K562 (cell line): Measurements from ENCODE around the gene CHST12. TPM values are rescaled to one million over a fixed set of nuclear protein-coding genes. Genes with fewer than 3 reads are reported as not detected.
A peak's percentile ranks its signal among the peaks of the same experiment; 100 is the strongest.

Source experiments
- ATAC-seq: fragments of 200-7000 bp; cut with Tn5 transposase; 3 replicates; pipeline ENCODE4 v1.9.1; 2020; ENCODE audit warnings: moderate library complexity
- BruUV-seq: library from RNA; stranded (reverse); fragments of 400-500 nt; replicated peaks from 2 replicates; lab custom pipeline; 2021; lab: Mats Ljungman, UMichigan
- CTCF ChIA-PET: fragments of 300-600 bp; formaldehyde crosslinking; extraction: SDS; loops from one replicate; lab custom pipeline; 2021; ENCODE audit warnings: low intra/inter-chr PET ratio; lab: Yijun Ruan, JAX
- POLR2A ChIA-PET: fragments of 300-600, 350-650 bp; sonication (Branson Sonifier 250); formaldehyde crosslinking; extraction: SDS; loops from one replicate; lab custom pipeline; 2021; ENCODE audit warnings: antibody characterized with exemption, inconsistent platforms; lab: Yijun Ruan, JAX
- DNase-seq, 4 experiments: peaks; one replicate each; pipeline versions ENCODE4 v3.0.0 to v3.0.0-alpha.2; 2011 to 2018; ENCODE audit warnings: low spot score in 3 of 4, mixed read lengths in 3 of 4; ENCODE audit errors: extremely low read depth in 1 of 4
- FAIRE-seq: peaks from 2 replicates; lab custom pipeline; 2011; peaks lifted over from hg19 to GRCh38; lab: Jason Lieb, UNC
- H2AFZ ChIP-seq: 2 replicates; pipeline ENCODE4 v1.6.0; 2011; ENCODE audit warnings: low read depth, low read length, control low read depth, inconsistent platforms
- H3K27ac ChIP-seq: fragments of 200-600 bp; 3 replicates; pipeline ENCODE4 v1.8.0; 2011; ENCODE audit warnings: low read depth, mild to moderate bottlenecking, control low read depth, inconsistent platforms, low read length, moderate library complexity, mixed read lengths; ENCODE audit errors: extremely low read depth
- H3K27me3 ChIP-seq, 2 experiments: fragments of 300-600 bp in 1 of 2; 2 replicates in 1 of 2; 3 replicates in 1 of 2; pipeline versions ENCODE4 v1.6.0 to v1.8.0; 2011; ENCODE audit warnings: inconsistent platforms in 2 of 2, low read length in 2 of 2, mild to moderate bottlenecking in 1 of 2, mixed read lengths in 1 of 2, moderate library complexity in 1 of 2; ENCODE audit not compliant: control insufficient read depth in 2 of 2, insufficient read depth in 2 of 2
- H3K36me3 ChIP-seq: fragments of 300-600 bp; 3 replicates; pipeline ENCODE4 v1.8.0; 2011; ENCODE audit warnings: mild to moderate bottlenecking, low read length, inconsistent platforms; ENCODE audit not compliant: control insufficient read depth, insufficient read depth
- H3K4me1 ChIP-seq, 2 experiments: fragments of 200-600 bp in 1 of 2; replicated peaks in 1 of 2; 2 replicates in 1 of 2; 3 replicates in 1 of 2; pipeline versions ENCODE4 v1.5.1 to v1.8.0; 2011; ENCODE audit warnings: inconsistent platforms in 2 of 2, low read length in 2 of 2, mild to moderate bottlenecking in 1 of 2, mixed read lengths in 1 of 2, moderate library complexity in 1 of 2; ENCODE audit not compliant: control insufficient read depth in 2 of 2, insufficient read depth in 2 of 2
- H3K4me2 ChIP-seq: 2 replicates; pipeline ENCODE4 v1.6.1; 2011; ENCODE audit warnings: low read length, control low read depth, inconsistent platforms, mixed read lengths; ENCODE audit not compliant: insufficient read depth
- H3K4me3 ChIP-seq: fragments of 200-600 bp; sonication (generic), shearing (Covaris generic); 2 replicates; pipeline ENCODE4 v1.5.1; 2016; ENCODE audit warnings: control low read depth, inconsistent platforms
- H3K79me2 ChIP-seq: fragments of 200-600 bp; 3 replicates; pipeline ENCODE4 v1.8.0; 2011; ENCODE audit warnings: low read length, inconsistent platforms; ENCODE audit not compliant: control insufficient read depth, insufficient read depth
- H3K9ac ChIP-seq, 2 experiments: 2 replicates each; pipeline versions ENCODE4 v1.6.0 to v1.6.1; 2011; ENCODE audit warnings: low read depth in 2 of 2, low read length in 2 of 2, control low read depth in 1 of 2, inconsistent platforms in 1 of 2, mild to moderate bottlenecking in 1 of 2, mixed read lengths in 1 of 2; ENCODE audit not compliant: insufficient read depth in 1 of 2
- H3K9me1 ChIP-seq: one replicate; pipeline ENCODE4 v1.6.0; 2011; ENCODE audit warnings: inconsistent platforms, mild to moderate bottlenecking, low read length, moderate library complexity; ENCODE audit not compliant: control insufficient read depth, insufficient read depth
- H3K9me3 ChIP-seq: replicated peaks from 2 replicates; pipeline ENCODE4 v1.5.1; 2011; ENCODE audit warnings: low read depth, low read length, inconsistent platforms; ENCODE audit not compliant: control insufficient read depth, insufficient read depth
- H4K20me1 ChIP-seq: replicated peaks from 2 replicates; pipeline ENCODE4 v1.6.1; 2011; ENCODE audit warnings: low read length, inconsistent platforms, mixed read lengths; ENCODE audit not compliant: control insufficient read depth, insufficient read depth
- FOXJ2 ChIP-seq: fragments of 200-800 bp; sonication (Bioruptor generic); IDR thresholded peaks from 2 replicates; pipeline ENCODE4 v1.6.1; 2016; ENCODE audit warnings: missing genetic modification characterization, missing compliant biosample characterization
- KLF16 ChIP-seq: IDR thresholded peaks from 2 replicates; pipeline ENCODE4 v1.6.1; 2016; ENCODE audit warnings: antibody characterized with exemption
- NR2C2 ChIP-seq, 2 experiments: fragments of 200-800 bp in 1 of 2; sonication (Bioruptor generic) in 1 of 2; sonication (generic) in 1 of 2; formaldehyde crosslinking in 1 of 2; IDR thresholded peaks; 2 replicates each; pipeline versions ENCODE4 v1.6.1 to v1.8.0; 2016 to 2022; ENCODE audit warnings: mild to moderate bottlenecking in 1 of 2, missing compliant biosample characterization in 1 of 2, missing genetic modification characterization in 1 of 2, missing genetic modification reagents in 1 of 2
- SAP30 ChIP-seq: fragments of 200-600 bp; sonication (generic); IDR thresholded peaks from 2 replicates; pipeline ENCODE4 v1.6.1; 2012; ENCODE audit warnings: borderline replicate concordance, low read depth, mild to moderate bottlenecking, moderate library complexity, low read length, control low read depth, inconsistent platforms; ENCODE audit not compliant: insufficient read depth, poor library complexity, severe bottlenecking
- SMAD1 ChIP-seq: fragments of 150-350 bp; IDR thresholded peaks from 2 replicates; pipeline ENCODE4 v1.6.1; 2014; ENCODE audit warnings: low read length, low read depth; ENCODE audit not compliant: partially characterized antibody
- THRAP3 ChIP-seq: fragments of 450-650 bp; IDR thresholded peaks from 2 replicates; pipeline ENCODE4 v1.6.1; 2016; ENCODE audit warnings: mild to moderate bottlenecking, inconsistent platforms, borderline replicate concordance
- U2AF1 ChIP-seq: fragments of 200-400 bp; formaldehyde crosslinking; optimal IDR thresholded peaks from 2 replicates; pipeline ENCODE3; 2017; ENCODE audit warnings: mild to moderate bottlenecking, low read depth, low read length, moderate library complexity
- ZNF212 ChIP-seq: fragments of 450-650 bp; formaldehyde crosslinking; IDR thresholded peaks from 2 replicates; pipeline ENCODE4 v1.4.0; 2020; ENCODE audit warnings: mild to moderate bottlenecking
- ZNF785 ChIP-seq: fragments of 250-450 bp; sonication (Bioruptor Pico); IDR thresholded peaks from 2 replicates; pipeline ENCODE4 v1.4.0; 2020; ENCODE audit warnings: mild to moderate bottlenecking
- WGBS: fragments of 100-300 bp; shearing (Covaris generic); methylation state at CpG from one replicate; pipeline ENCODE4 v1.1.6; 2016; ENCODE audit warnings: low coverage, mixed read lengths; ENCODE audit not compliant: insufficient coverage; ENCODE audit errors: missing lambda C conversion rate; 5-methylcytosine and 5-hydroxymethylcytosine counted together
- in situ Hi-C: fragments of 300-500 bp; cut with MboI; formaldehyde crosslinking; loops from 4 replicates; pipeline ENCODE4 v1.15.0; 2018; ENCODE audit warnings: inconsistent platforms, mixed read lengths
- intact Hi-C: fragments of 100-400 bp; cut with micrococcal nuclease; formaldehyde crosslinking; loops from 2 replicates; pipeline ENCODE4 v1.14.2; 2022
- polyA plus RNA-seq, 8 experiments: library from polyadenylated mRNA; depleted of rRNA in 4 of 8; stranded (reverse) in 5 of 8; unstranded in 3 of 8; fragments of >200 nt; fragmentation: Nextera tagmentation in 2 of 8; fragmentation: Illumina TruSeq in 1 of 8; extraction: Ambion mirVana in 2 of 8; extraction: Trizol in 1 of 8; gene quantifications; 2 replicates each; pipeline versions ENCODE4 v1.2.1 to v1.2.3, GENCODE V29; 2011 to 2014; ENCODE audit warnings: inconsistent platforms in 1 of 8, missing spikeins in 1 of 8
- total RNA-seq, 7 experiments: library from RNA; depleted of rRNA in 6 of 7; stranded (reverse); fragments of >200 nt in 6 of 7; fragmentation: Illumina TruSeq in 2 of 7; extraction: Trizol in 2 of 7; gene quantifications; 2 replicates each; pipeline versions ENCODE4 v1.2.1 to v1.2.3, GENCODE V29; 2011 to 2021; ENCODE audit warnings: low replicate concordance in 1 of 7
- TF ChIP-seq, protein P1 (sequence below): fragments of 250-450 bp; sonication (Bioruptor Pico); IDR thresholded peaks from 2 replicates; pipeline ENCODE4 v1.4.0; 2020; ENCODE audit warnings: mild to moderate bottlenecking, moderate library complexity
- TF ChIP-seq, protein P2 (sequence below): fragments of 450-650 bp; formaldehyde crosslinking; IDR thresholded peaks from 2 replicates; pipeline ENCODE4 v1.4.0; 2022; ENCODE audit warnings: missing genetic modification characterization

CHST12 gene
- total and polyA plus RNA-seq, 9 of the 15 experiments (the other 6 are each of a cell fraction or from before 2014, with no cell fraction given) = 0.18 to 19.8 (median 3.6) TPM

DNA sequence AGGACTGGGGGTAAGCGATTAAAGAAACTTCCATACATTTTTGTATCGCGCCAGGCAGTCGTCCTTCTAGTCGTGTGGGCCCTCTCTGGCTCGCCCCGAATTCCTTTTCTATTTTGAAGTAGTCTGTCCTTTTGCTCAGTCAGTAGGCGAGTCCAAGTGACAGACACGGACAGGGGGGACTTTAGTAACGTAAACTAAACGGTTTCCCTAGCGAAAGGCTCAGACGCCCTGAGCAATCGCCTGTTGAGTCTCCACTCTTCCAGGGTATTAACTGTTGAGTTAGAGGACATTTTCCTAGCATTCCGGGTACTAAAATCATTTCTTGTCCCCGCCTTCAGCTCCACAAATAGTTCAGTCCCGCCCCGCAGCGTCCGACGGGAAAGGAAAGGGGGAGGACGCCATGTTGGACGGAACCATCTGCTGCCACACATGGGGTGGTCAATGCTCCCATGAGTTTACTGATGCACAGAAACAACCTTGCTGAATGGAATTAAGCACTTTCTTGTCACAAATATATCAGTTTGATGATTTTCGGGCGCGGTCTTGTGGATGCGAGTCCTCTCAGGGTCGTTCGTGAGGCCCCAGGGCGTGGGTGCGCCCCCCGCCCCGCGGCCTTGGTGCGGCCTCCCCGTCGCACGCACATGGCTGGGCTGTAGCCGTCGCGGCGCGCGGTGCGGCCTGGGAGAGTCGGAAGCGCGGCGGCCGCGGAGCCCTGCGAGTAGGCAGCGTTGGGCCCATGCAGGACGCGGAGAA, 49.0 kb upstream of the CHST12 start, which contains the start of gene EIF3B:
EIF3B (plus strand) TSS at position 642 of the 753 bp plus-strand sequence; CDS start at position 737, 95 bp downstream.
- POLR2A ChIA-PET = interaction anchor here (0.6 to 1.6 kb wide), 19 partner anchors 8 to 787 kb away, joined by 3 to 6 read pairs (median 3); partner anchors contain the start of genes MAD1L1, MRM2, NUDT1 and SNX8
- H3K9ac ChIP-seq = peak within 1 kb of the TSS; percentile 94 to 100
- H3K27me3 ChIP-seq = no peaks in the 10 kb centered on the region
- peak within 1 kb of the TSS; percentile 92 for H3K4me2 ChIP-seq
- no TSS peak for BruUV-seq
- under 1% methylated on average over 55 of the region's 55 CpGs for WGBS
- H3K4me1 ChIP-seq = peaks cover 24 to 48% of the 10 kb centered on the region in 2 experiments; a peak in 4 of 5 replicates
- intact Hi-C loops = loop anchor here (5.0 kb wide), 1 partner anchor 252 kb away; no protein-coding TSS in a partner anchor
- in situ Hi-C loops = no loop called here
- no peaks in the 10 kb centered on the region for H3K9me3 ChIP-seq
- H3K36me3 ChIP-seq = peaks cover 38% of the 10 kb centered on the region
- no peaks in the 10 kb centered on the region for H3K9me1 ChIP-seq
- FAIRE-seq = peak; percentile 94
- H3K4me3 ChIP-seq = peak within 1 kb of the TSS; percentile 93
- H4K20me1 ChIP-seq = peaks cover 39% of the 10 kb centered on the region
- H3K79me2 ChIP-seq = peaks cover 60% of the 10 kb centered on the region
- H3K27ac ChIP-seq = peak within 1 kb of the TSS; percentile 100
- H2AFZ ChIP-seq = peak within 1 kb of the TSS; percentile 100
- DNase-seq = peak; percentile 75 to 94 (median 85)
- peak; percentile 88 for ATAC-seq
- CTCF ChIA-PET = no interaction called here
- TF ChIP-seq ZNF212 (CRISPR knock-in tag) = 0 out of 2 replicates have a peak, but pooled peaks have one; percentile 30
- TF ChIP-seq, protein P1, sequence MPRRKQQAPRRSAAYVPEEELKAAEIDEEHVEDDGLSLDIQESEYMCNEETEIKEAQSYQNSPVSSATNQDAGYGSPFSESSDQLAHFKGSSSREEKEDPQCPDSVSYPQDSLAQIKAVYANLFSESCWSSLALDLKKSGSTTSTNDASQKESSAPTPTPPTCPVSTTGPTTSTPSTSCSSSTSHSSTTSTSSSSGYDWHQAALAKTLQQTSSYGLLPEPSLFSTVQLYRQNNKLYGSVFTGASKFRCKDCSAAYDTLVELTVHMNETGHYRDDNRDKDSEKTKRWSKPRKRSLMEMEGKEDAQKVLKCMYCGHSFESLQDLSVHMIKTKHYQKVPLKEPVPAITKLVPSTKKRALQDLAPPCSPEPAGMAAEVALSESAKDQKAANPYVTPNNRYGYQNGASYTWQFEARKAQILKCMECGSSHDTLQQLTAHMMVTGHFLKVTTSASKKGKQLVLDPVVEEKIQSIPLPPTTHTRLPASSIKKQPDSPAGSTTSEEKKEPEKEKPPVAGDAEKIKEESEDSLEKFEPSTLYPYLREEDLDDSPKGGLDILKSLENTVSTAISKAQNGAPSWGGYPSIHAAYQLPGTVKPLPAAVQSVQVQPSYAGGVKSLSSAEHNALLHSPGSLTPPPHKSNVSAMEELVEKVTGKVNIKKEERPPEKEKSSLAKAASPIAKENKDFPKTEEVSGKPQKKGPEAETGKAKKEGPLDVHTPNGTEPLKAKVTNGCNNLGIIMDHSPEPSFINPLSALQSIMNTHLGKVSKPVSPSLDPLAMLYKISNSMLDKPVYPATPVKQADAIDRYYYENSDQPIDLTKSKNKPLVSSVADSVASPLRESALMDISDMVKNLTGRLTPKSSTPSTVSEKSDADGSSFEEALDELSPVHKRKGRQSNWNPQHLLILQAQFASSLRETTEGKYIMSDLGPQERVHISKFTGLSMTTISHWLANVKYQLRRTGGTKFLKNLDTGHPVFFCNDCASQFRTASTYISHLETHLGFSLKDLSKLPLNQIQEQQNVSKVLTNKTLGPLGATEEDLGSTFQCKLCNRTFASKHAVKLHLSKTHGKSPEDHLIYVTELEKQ (CRISPR knock-in tag) = 0 out of 2 replicates have a peak, but pooled peaks have one; percentile 14
- TF ChIP-seq ZNF785 (CRISPR knock-in tag) = no peak
- no peak for TF ChIP-seq THRAP3
- no peak for TF ChIP-seq U2AF1
- TF ChIP-seq KLF16 = peak; percentile 24; the same call in 1 of the 2 replicates
- TF ChIP-seq NR2C2 (CRISPR knock-in tag; IDR thresholded peaks at IDR 0.05) = no peak; the same call in 1 of the 2 replicates
- no peak; the same call in 1 of the 2 replicates for TF ChIP-seq NR2C2 (tag; IDR thresholded peaks at IDR 0.05)
- TF ChIP-seq SMAD1 = peak; percentile 52
- no peak for TF ChIP-seq SAP30
- TF ChIP-seq FOXJ2 (tag) = peak; percentile 62; the same call in 1 of the 2 replicates
- TF ChIP-seq, protein P2, sequence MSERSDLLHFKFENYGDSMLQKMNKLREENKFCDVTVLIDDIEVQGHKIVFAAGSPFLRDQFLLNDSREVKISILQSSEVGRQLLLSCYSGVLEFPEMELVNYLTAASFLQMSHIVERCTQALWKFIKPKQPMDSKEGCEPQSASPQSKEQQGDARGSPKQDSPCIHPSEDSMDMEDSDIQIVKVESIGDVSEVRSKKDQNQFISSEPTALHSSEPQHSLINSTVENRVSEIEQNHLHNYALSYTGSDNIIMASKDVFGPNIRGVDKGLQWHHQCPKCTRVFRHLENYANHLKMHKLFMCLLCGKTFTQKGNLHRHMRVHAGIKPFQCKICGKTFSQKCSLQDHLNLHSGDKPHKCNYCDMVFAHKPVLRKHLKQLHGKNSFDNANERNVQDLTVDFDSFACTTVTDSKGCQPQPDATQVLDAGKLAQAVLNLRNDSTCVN = 0 out of 2 replicates have a peak, but pooled peaks have one; percentile 60
